ENCODE measurements around the gene KAT2A. TPM values are rescaled to one million over a fixed set of nuclear protein-coding genes. Genes with fewer than 3 reads are reported as not detected.

The KAT2A gene
- total RNA-seq, 1 donor from 2014 or later: 77.4 TPM

Other genes with a start within 250 kb of the KAT2A start
- gene ACLY, start 202.4 kb downstream of the KAT2A start, total RNA-seq: 225 and 229 TPM in 2 replicates
- 0.63 and 0.76 TPM in 2 replicates for gene ODAD4, start 190.8 kb downstream of the KAT2A start, total RNA-seq
- 81.6 and 84.1 TPM in 2 replicates for gene CNP, start 154.6 kb downstream of the KAT2A start, total RNA-seq
- gene DNAJC7, start 103.9 kb downstream of the KAT2A start, total RNA-seq: 121 and 128 TPM in 2 replicates
- 29.5 and 30.3 TPM in 2 replicates for gene NKIRAS2, start 101.3 kb downstream of the KAT2A start, total RNA-seq
- gene C17orf113, start 70.8 kb downstream of the KAT2A start, total RNA-seq: 0.05 and 0.07 TPM in 2 replicates
- gene ZNF385C, start 22.9 kb downstream of the KAT2A start, total RNA-seq: 0.16 TPM in 1 of 2 replicates, not detected in the other
- 22.9 and 25.8 TPM in 2 replicates for gene DHX58, start 8.7 kb downstream of the KAT2A start, total RNA-seq
- not detected in 2 replicates for gene HSPB9, start 1.4 kb upstream of the KAT2A start, total RNA-seq
- 55.8 and 64.6 TPM in 2 replicates for gene RAB5C, start 33.6 kb upstream of the KAT2A start, total RNA-seq
- 1.6 and 2.3 TPM in 2 replicates for gene KCNH4, start 59.8 kb upstream of the KAT2A start, total RNA-seq
- not detected in 2 replicates for gene HCRT, start 64.1 kb upstream of the KAT2A start, total RNA-seq
- gene GHDC, start 73.1 kb upstream of the KAT2A start, total RNA-seq: 14.4 and 17.5 TPM in 2 replicates
- gene STAT5B, start 155.0 kb upstream of the KAT2A start, total RNA-seq: 184 and 189 TPM in 2 replicates
- 346 and 348 TPM in 2 replicates for gene STAT5A, start 167.1 kb upstream of the KAT2A start, total RNA-seq

Data from activated CD4-positive, alpha-beta T cell treated with anti-CD3 and anti-CD28 coated beads, Interleukin-2, amount 10 ng/mL, durations not matched to agents 24 days and 14 days (primary cell).